HG03520 (cell line): Measurements from ENCODE around the gene P2RX2.

Experiments used
- ATAC-seq: cut with Tn5 transposase; IDR thresholded peaks from one replicate; pipeline ENCODE4 v1.9.1; 2021; ENCODE audit warnings: mild to moderate bottlenecking, moderate library complexity; ENCODE audit not compliant: unreplicated experiment

Gene P2RX2

GRCh38 chr12:132602572-132603239 is 15.9 kb upstream of the P2RX2 start:
- no peak for ATAC-seq

- no peak for ATAC-seq
Measured at GRCh38 chr12:132603240-132604150, 15.1 kb upstream of the P2RX2 start.

- no peak for ATAC-seq
Measured at GRCh38 chr12:132604151-132604618, 14.4 kb upstream of the P2RX2 start.

- ATAC-seq = no peak
Measured at GRCh38 chr12:132604668-132605441, 13.7 kb upstream of the P2RX2 start.

GRCh38 chr12:132605892-132606291 is 12.7 kb upstream of the P2RX2 start:
- ATAC-seq = no peak

GRCh38 chr12:132606466-132606865 is 12.1 kb upstream of the P2RX2 start:
- ATAC-seq = no peak

GRCh38 chr12:132606927-132607326 is 11.6 kb upstream of the P2RX2 start:
- ATAC-seq = no peak

- ATAC-seq = no peak
Measured at GRCh38 chr12:132608231-132609171, 10.1 kb upstream of the P2RX2 start.

GRCh38 chr12:132610051-132610759 is 8.4 kb upstream of the P2RX2 start, which contains the start of gene LRCOL1:
Gene LRCOL1, minus strand, starts transcription at chr12:132610582. Its CDS starts 4,331 bp downstream, at chr12:132606251.
- ATAC-seq = no peak

GRCh38 chr12:132610866-132611602 is 7.5 kb upstream of the P2RX2 start:
- ATAC-seq = no peak

GRCh38 chr12:132611620-132612019 is 7.0 kb upstream of the P2RX2 start:
- no peak for ATAC-seq

GRCh38 chr12:132614029-132614428 is 4.5 kb upstream of the P2RX2 start:
- ATAC-seq = no peak

GRCh38 chr12:132614861-132615578 is 3.6 kb upstream of the P2RX2 start:
- no peak for ATAC-seq

- ATAC-seq = no peak
Measured at GRCh38 chr12:132615579-132616038, 3.0 kb upstream of the P2RX2 start.

GRCh38 chr12:132617135-132617701 is 1.4 kb upstream of the P2RX2 start:
- no peak for ATAC-seq

GRCh38 chr12:132617822-132618682 is 524 bp upstream of the P2RX2 start:
- no peak for ATAC-seq

GRCh38 chr12:132619071-132619385 is 452 bp downstream of the P2RX2 start:
- no peak for ATAC-seq
